GM10248 (cell line): ENCODE data around the gene SFTPB.
"Not testable (repeated sequence)": the region's sequence is repeated elsewhere in the genome, so short reads cannot be mapped to it uniquely, and the experiment has no call there.

Experiments used
- CTCF ChIA-PET: fragments of 300-600 bp; sonication (Branson Sonifier 250); formaldehyde crosslinking; extraction: SDS; loops from one replicate; lab custom pipeline; 2021; ENCODE audit warnings: antibody characterized with exemption; lab: Yijun Ruan, JAX
- POLR2A ChIA-PET: fragments of 350-650 bp; sonication (Branson Sonifier 250); formaldehyde crosslinking; extraction: SDS; loops from one replicate; lab custom pipeline; 2020; ENCODE audit warnings: antibody characterized with exemption; lab: Yijun Ruan, JAX
- DNase-seq: peaks from one replicate; pipeline ENCODE4 v3.0.0; 2012; ENCODE audit errors: extremely low spot score
- CTCF ChIP-seq: IDR thresholded peaks from 2 replicates; pipeline ENCODE4 v1.5.1; 2012; ENCODE audit warnings: mild to moderate bottlenecking, low read depth; ENCODE audit errors: extremely low read depth, missing control alignments, control extremely low read depth

The SFTPB gene

GRCh38 chr2:85675427-85675826 is 7.4 kb upstream of the SFTPB start:
- TF ChIP-seq CTCF, result no peak
- ChIA-PET CTCF (interaction anchor here (0.9 to 9.3 kb wide), 4 partner anchors 27 to 139 kb away, joined by 4 to 128 read pairs (median 11); no protein-coding TSS in a partner anchor), POLR2A (no interaction called here)
- DNase-seq, result no peak

GRCh38 chr2:85674417-85674816 is 6.4 kb upstream of the SFTPB start:
- POLR2A ChIA-PET, result no interaction called here
- CTCF ChIA-PET, result interaction anchor here (1.4 to 9.3 kb wide), 6 partner anchors 18 to 406 kb away, joined by 3 to 128 read pairs (median 5); no protein-coding TSS in a partner anchor
- DNase-seq, result no peak
- no peak for TF ChIP-seq CTCF

GRCh38 chr2:85673716-85674375 is 5.8 kb upstream of the SFTPB start:
- CTCF ChIA-PET, result interaction anchor here (1.0 to 9.3 kb wide), 7 partner anchors 13 to 407 kb away, joined by 3 to 128 read pairs (median 5); no protein-coding TSS in a partner anchor

GRCh38 chr2:85672456-85672855 is 4.5 kb upstream of the SFTPB start:
- POLR2A ChIA-PET, result no interaction called here

More at GRCh38 chr2:85673716-85674375, 5.8 kb upstream of the SFTPB start:
- no peak for TF ChIP-seq CTCF
- POLR2A ChIA-PET, result no interaction called here
- no peak for DNase-seq

GRCh38 chr2:85670416-85670815 is 2.4 kb upstream of the SFTPB start:
- DNase-seq, POLR2A ChIA-PET: not testable (repeated sequence)
- CTCF ChIA-PET, result interaction anchor here (1.1 to 1.9 kb wide), 3 partner anchors 10 to 36 kb away, joined by 4 to 7 read pairs (median 6); no protein-coding TSS in a partner anchor

More at GRCh38 chr2:85672456-85672855, 4.5 kb upstream of the SFTPB start:
- TF ChIP-seq CTCF, result no peak
- DNase-seq, result no peak
- CTCF ChIA-PET, result interaction anchor here (1.0 to 3.7 kb wide), 3 partner anchors 11 to 155 kb away, joined by 3 to 16 read pairs (median 3); no protein-coding TSS in a partner anchor

- CTCF ChIA-PET, result interaction anchor here (1.1 to 2.0 kb wide), 4 partner anchors 15 to 59 kb away, joined by 3 to 7 read pairs (median 4); no protein-coding TSS in a partner anchor
- DNase-seq, result peak; percentile 59
- TF ChIP-seq CTCF, result no peak
- POLR2A ChIA-PET, result no interaction called here
Measured at GRCh38 chr2:85669549-85669948, 1.6 kb upstream of the SFTPB start.

GRCh38 chr2:85668857-85669142 is 801 bp upstream of the SFTPB start:
- ChIA-PET CTCF (interaction anchor here (0.7 to 2.0 kb wide), 6 partner anchors 9 to 145 kb away, joined by 3 to 7 read pairs (median 4); no protein-coding TSS in a partner anchor), POLR2A (no interaction called here)
- no peak for DNase-seq
- TF ChIP-seq CTCF, result no peak
